B cell (primary cell): Measurements from ENCODE around the gene CRISPLD2. TPM values are rescaled to one million over a fixed set of nuclear protein-coding genes. Genes with fewer than 3 reads are reported as not detected.

Experiments used
- ATAC-seq: fragments of 200-7000 bp; cut with Tn5 transposase; one replicate; pipeline ENCODE4 v1.10.0; 2021; ENCODE audit warnings: low read depth, mild to moderate bottlenecking, moderate number of reproducible peaks, moderate library complexity
- CTCF ChIA-PET: fragments of 350-600 bp; sonication (Branson Sonifier 250); formaldehyde crosslinking; loops from one replicate; lab custom pipeline; 2021; ENCODE audit warnings: antibody characterized with exemption, inconsistent platforms; lab: Charles Lee
- POLR2A ChIA-PET: fragments of 350-600 bp; sonication (Branson Sonifier 250); formaldehyde crosslinking; loops from one replicate; lab custom pipeline; 2021; ENCODE audit warnings: antibody characterized with exemption; lab: Charles Lee
- DNase-seq: peaks from one replicate; pipeline ENCODE4 v3.0.0; 2013
- H2AFZ ChIP-seq: 2 replicates; pipeline ENCODE4 v1.6.1; 2012; ENCODE audit warnings: mild to moderate bottlenecking, low read depth, low read length; ENCODE audit not compliant: insufficient read depth, poor library complexity, severe bottlenecking
- H3K27ac ChIP-seq, 2 donors: 1 replicate in 1 of 2; 2 replicates in 1 of 2; pipeline ENCODE4 v1.5.1; 2012 to 2013; ENCODE audit warnings: low read length in 2 of 2, mild to moderate bottlenecking in 2 of 2, moderate library complexity in 1 of 2
- H3K27me3 ChIP-seq, 4 experiments: fragments of 200-600 bp in 1 of 4; sonication (generic) in 1 of 4; replicated peaks in 1 of 4; 1 replicate in 2 of 4; 2 replicates in 2 of 4; pipeline versions ENCODE4 v1.6.1 to v1.7.0; 2013 to 2016; ENCODE audit warnings: low read length in 3 of 4, mild to moderate bottlenecking in 2 of 4, mixed read lengths in 1 of 4, moderate library complexity in 1 of 4; ENCODE audit not compliant: insufficient read depth in 4 of 4, control insufficient read depth in 3 of 4; ENCODE audit errors: control extremely low read depth in 1 of 4
- H3K36me3 ChIP-seq, 2 experiments: replicated peaks in 1 of 2; 1 replicate in 1 of 2; 2 replicates in 1 of 2; pipeline versions ENCODE4 v1.6.1 to v1.7.1; 2013; ENCODE audit warnings: low read length in 1 of 2; ENCODE audit not compliant: insufficient read depth in 2 of 2, control insufficient read depth in 1 of 2; ENCODE audit errors: control extremely low read depth in 1 of 2, extremely low read depth in 1 of 2
- H3K4me1 ChIP-seq, 2 donors: fragments of 200-600 bp in 1 of 2; sonication (generic) in 1 of 2; 1 replicate in 1 of 2; 2 replicates in 1 of 2; pipeline versions ENCODE4 v1.5.1 to v1.6.1; 2013 to 2017; ENCODE audit warnings: low read length in 2 of 2; ENCODE audit not compliant: control insufficient read depth in 2 of 2, insufficient read depth in 2 of 2
- H3K4me2 ChIP-seq: replicated peaks from 2 replicates; pipeline ENCODE3; 2012; ENCODE audit warnings: mild to moderate bottlenecking, low read depth, low read length; ENCODE audit not compliant: poor library complexity, severe bottlenecking
- H3K4me3 ChIP-seq, 5 experiments: fragments of 200-600 bp in 1 of 5; sonication (generic) in 1 of 5; 1 replicate in 3 of 5; 2 replicates in 2 of 5; pipeline versions ENCODE4 v1.5.1 to v1.7.0; 2011 to 2016; ENCODE audit warnings: low read length in 4 of 5, mild to moderate bottlenecking in 4 of 5, low read depth in 2 of 5, control low read depth in 1 of 5, moderate library complexity in 1 of 5; ENCODE audit not compliant: insufficient read depth in 1 of 5; ENCODE audit errors: control extremely low read depth in 1 of 5, extremely low read depth in 1 of 5
- H3K79me2 ChIP-seq: fragments of 200-600 bp; sonication (generic); one replicate; pipeline ENCODE4 v1.6.0; 2016; ENCODE audit warnings: low read length; ENCODE audit not compliant: control insufficient read depth, insufficient read depth
- H3K9ac ChIP-seq: fragments of 200-600 bp; sonication (generic); 2 replicates; pipeline ENCODE4 v1.6.1; 2017; ENCODE audit warnings: mild to moderate bottlenecking, low read length, moderate library complexity
- H3K9me3 ChIP-seq, 3 donors: one replicate each; pipeline versions ENCODE4 v1.6.1 to v1.7.1; 2013; ENCODE audit warnings: low read length in 2 of 3; ENCODE audit not compliant: control insufficient read depth in 2 of 3, insufficient read depth in 1 of 3; ENCODE audit errors: control extremely low read depth in 1 of 3
- H4K20me1 ChIP-seq: 2 replicates; pipeline ENCODE4 v1.6.0; 2012; ENCODE audit warnings: mild to moderate bottlenecking, low read length; ENCODE audit not compliant: insufficient read depth, control insufficient read depth, poor library complexity, severe bottlenecking
- H3K27ac Mint-ChIP-seq: one replicate; pipeline ENCODE4 v1.8.0; 2021; ENCODE audit warnings: mixed read lengths
- H3K27me3 Mint-ChIP-seq: one replicate; pipeline ENCODE4 v1.8.0; 2021; ENCODE audit warnings: mixed read lengths
- H3K4me1 Mint-ChIP-seq: one replicate; pipeline ENCODE4 v1.8.0; 2021; ENCODE audit warnings: mixed read lengths
- H3K4me3 Mint-ChIP-seq: one replicate; pipeline ENCODE4 v1.8.0; 2021; ENCODE audit warnings: mixed read lengths
- H3K9me3 Mint-ChIP-seq: one replicate; pipeline ENCODE4 v1.8.0; 2022; ENCODE audit warnings: mixed read lengths; ENCODE audit not compliant: insufficient read depth
- CTCF ChIP-seq: fragments of 200-600 bp; IDR thresholded peaks from one replicate; pipeline ENCODE4 v1.8.0; 2022; ENCODE audit warnings: antibody characterized with exemption, mild to moderate bottlenecking
- EZH2 ChIP-seq: IDR thresholded peaks from 2 replicates; pipeline ENCODE4 v1.6.1; 2012; ENCODE audit warnings: borderline replicate concordance, low read depth, mild to moderate bottlenecking, moderate library complexity, low read length; ENCODE audit not compliant: insufficient read depth, poor library complexity, severe bottlenecking
- WGBS: methylation state at CpG from one replicate; pipeline ENCODE4 v1.1.5; 2013; ENCODE audit warnings: missing lambda C conversion rate; ENCODE audit not compliant: insufficient coverage; 5-methylcytosine and 5-hydroxymethylcytosine counted together
- intact Hi-C: fragments of 100-400 bp; cut with micrococcal nuclease; formaldehyde crosslinking; loops from one replicate; pipeline ENCODE4 v1.10.0; 2022
- polyA plus RNA-seq: library from polyadenylated mRNA; depleted of rRNA; stranded (reverse); fragments of >200 nt; gene quantifications from 2 replicates; pipeline ENCODE4 v1.2.3, GENCODE V29; 2012
- total RNA-seq, 2 donors: library from RNA; stranded (reverse); fragments of 120-200 nt in 1 of 2; gene quantifications; 1 replicate in 1 of 2; 2 replicates in 1 of 2; pipeline versions ENCODE4 v1.2.3 to v1.2.4, GENCODE V29; 2013 to 2022

Gene CRISPLD2
- total and polyA plus RNA-seq, 2 donors (not counting 1 experiment from before 2014, with no cell fraction given): 0.25 to 0.37 TPM

- no peak overlapping the region for H3K9ac ChIP-seq
- DNase-seq: no peak
- peaks cover 0 to 8% (median 0%) of the 10 kb centered on the region in 3 donors for H3K9me3 ChIP-seq
- no peak overlapping the region for H2AFZ ChIP-seq
- intact Hi-C loops: no loop called here
- H3K4me2 ChIP-seq: no peak overlapping the region
- H3K27me3 ChIP-seq: peaks cover 0 to 14% (median 4%) of the 10 kb centered on the region in 4 experiments
- ChIA-PET CTCF (interaction anchor here (6.4 kb wide), 1 partner anchor 195 kb away, joined by 138 read pairs; no protein-coding TSS in a partner anchor), POLR2A (no interaction called here)
- no peak overlapping the region for H3K4me3 Mint-ChIP-seq
- no peaks in the 10 kb centered on the region for H4K20me1 ChIP-seq
- TF ChIP-seq CTCF: no peak
- TF ChIP-seq EZH2: no peak
- no peaks in the 10 kb centered on the region for H3K79me2 ChIP-seq
- H3K4me3 ChIP-seq: no peak overlapping the region
- no peak overlapping the region for H3K27ac ChIP-seq
- no peak for ATAC-seq
- WGBS: 23% methylated on average over 10 of the region's 10 CpGs
- peaks cover 25% of the 10 kb centered on the region for H3K27me3 Mint-ChIP-seq
- peaks cover 12% of the 10 kb centered on the region for H3K4me1 Mint-ChIP-seq
- no peaks in the 10 kb centered on the region for H3K36me3 ChIP-seq
- H3K4me1 ChIP-seq: peaks cover 0 to 21% of the 10 kb centered on the region in 2 donors
- no peaks in the 10 kb centered on the region for H3K9me3 Mint-ChIP-seq
- H3K27ac Mint-ChIP-seq: no peak overlapping the region
Measured at GRCh38 chr16:84948851-84949610, 129.2 kb downstream of the CRISPLD2 start.

- H3K27me3 Mint-ChIP-seq: peaks cover 17% of the 10 kb centered on the region
- H3K27ac Mint-ChIP-seq: no peak overlapping the region
- intact Hi-C loops: no loop called here
- no peak overlapping the region for H3K9ac ChIP-seq
- 71% methylated on average over 6 of the region's 10 CpGs for WGBS
- no peak overlapping the region for H3K27ac ChIP-seq
- no peak for DNase-seq
- H3K9me3 ChIP-seq: peaks cover 0 to 8% (median 0%) of the 10 kb centered on the region in 3 donors
- H3K27me3 ChIP-seq: peaks cover 0 to 14% (median 4%) of the 10 kb centered on the region in 4 experiments
- H3K36me3 ChIP-seq: no peaks in the 10 kb centered on the region
- no peak for ATAC-seq
- H3K4me2 ChIP-seq: no peak overlapping the region
- H3K4me1 Mint-ChIP-seq: peaks cover 12% of the 10 kb centered on the region
- no peaks in the 10 kb centered on the region for H3K79me2 ChIP-seq
- no peaks in the 10 kb centered on the region for H3K9me3 Mint-ChIP-seq
- H3K4me3 Mint-ChIP-seq: no peak overlapping the region
- POLR2A ChIA-PET: no interaction called here
- CTCF ChIA-PET: interaction anchor here (6.4 kb wide), 1 partner anchor 196 kb away, joined by 138 read pairs; no protein-coding TSS in a partner anchor
- H4K20me1 ChIP-seq: no peaks in the 10 kb centered on the region
- H3K4me3 ChIP-seq: no peak overlapping the region
- no peak overlapping the region for H2AFZ ChIP-seq
- TF ChIP-seq EZH2: no peak
- no peak for TF ChIP-seq CTCF
- H3K4me1 ChIP-seq: peaks cover 0 to 21% of the 10 kb centered on the region in 2 donors
Measured at GRCh38 chr16:84949772-84950436, 130.1 kb downstream of the CRISPLD2 start.
